HG03432 (cell line): ENCODE data around the gene NRCAM.

ENCODE experiments used
- ATAC-seq: cut with Tn5 transposase; IDR thresholded peaks from one replicate; pipeline ENCODE4 v1.9.1; 2021; ENCODE audit warnings: mild to moderate bottlenecking, moderate library complexity; ENCODE audit not compliant: unreplicated experiment

Gene NRCAM

DNA sequence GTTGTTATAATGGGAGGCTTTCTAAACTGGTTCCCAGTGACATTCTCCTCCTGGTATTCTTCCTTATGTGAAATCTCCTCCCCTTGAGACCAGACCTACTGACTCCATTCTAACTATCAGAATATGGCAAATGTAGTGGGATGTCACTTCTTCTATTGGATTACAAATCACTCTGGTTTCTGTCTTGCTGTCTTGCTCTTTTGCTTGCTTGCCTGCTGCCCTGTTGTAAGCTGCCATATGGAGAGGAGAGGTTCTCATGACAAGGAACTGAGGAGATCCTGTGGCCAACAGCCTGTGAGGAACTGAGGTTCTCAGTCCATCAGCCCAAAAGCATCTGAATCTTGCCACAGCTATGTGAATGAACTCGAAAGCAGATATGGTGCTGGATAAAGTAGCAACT lies 4.7 kb upstream of the NRCAM start:
- no peak for ATAC-seq

DNA sequence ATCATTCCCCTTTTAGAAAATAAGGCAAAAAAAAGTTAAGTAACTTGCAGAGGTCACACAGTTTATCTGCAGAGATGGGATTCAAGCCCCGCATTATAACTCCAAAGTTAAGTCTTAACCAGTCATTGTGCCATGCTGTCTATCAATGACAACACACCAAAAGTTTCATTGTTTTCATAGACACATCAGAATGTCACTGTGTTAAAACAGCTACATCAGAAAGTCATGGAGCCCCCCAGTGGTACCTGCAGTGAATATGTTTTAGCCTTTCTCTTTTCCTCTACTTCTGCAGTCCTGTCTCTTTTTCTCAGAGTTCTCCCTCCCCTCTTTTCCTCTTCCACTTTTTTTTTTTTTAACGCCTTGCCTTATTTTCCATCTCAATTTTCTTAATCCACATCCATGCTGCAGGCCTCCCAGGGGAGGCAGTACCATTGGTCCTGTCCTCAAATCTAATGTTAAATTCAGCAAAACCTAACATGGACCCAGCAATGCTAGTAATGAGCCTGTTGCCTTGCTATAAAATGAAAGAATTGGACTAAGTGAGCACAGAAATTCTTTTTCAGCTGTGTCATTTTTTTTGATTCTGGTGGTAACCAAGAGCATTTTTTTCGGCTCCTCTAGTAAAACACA lies 3.8 kb upstream of the NRCAM start:
- peak; percentile 54 for ATAC-seq

- no peak for ATAC-seq
Observed at GRCh38 chr7:108457871-108458270, 1.6 kb upstream of the NRCAM start.

- no peak for ATAC-seq
Observed at GRCh38 chr7:108456845-108457540, 757 bp upstream of the NRCAM start.

DNA sequence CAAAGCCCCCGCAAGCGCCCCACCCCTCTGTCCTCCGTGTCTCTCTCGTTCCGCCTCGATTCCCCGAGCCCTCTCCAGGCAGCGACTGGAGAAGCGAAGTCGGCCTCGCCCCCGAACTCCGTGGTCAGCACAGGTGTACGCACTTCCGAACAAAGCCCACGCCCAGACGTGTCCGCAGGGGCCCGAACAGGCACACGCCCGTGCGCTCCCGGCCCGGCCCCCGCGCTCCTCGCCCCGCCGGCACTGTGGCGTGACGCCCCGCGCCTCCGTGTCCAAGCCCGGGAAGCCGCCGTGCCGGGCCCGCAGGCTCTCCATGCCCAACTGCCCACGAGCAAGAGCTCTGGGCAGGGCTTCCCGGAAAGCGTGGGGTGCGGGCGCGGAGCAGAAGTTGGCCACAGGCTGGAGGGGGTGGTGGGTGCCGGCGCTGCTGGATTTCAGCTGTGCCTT lies 662 bp downstream of the NRCAM start:
- ATAC-seq = peak; percentile 29

GRCh38 chr7:108454674-108455550 lies 1.3 kb downstream of the NRCAM start:
- no peak for ATAC-seq

GRCh38 chr7:108454317-108454673 lies 1.9 kb downstream of the NRCAM start:
- no peak for ATAC-seq

DNA sequence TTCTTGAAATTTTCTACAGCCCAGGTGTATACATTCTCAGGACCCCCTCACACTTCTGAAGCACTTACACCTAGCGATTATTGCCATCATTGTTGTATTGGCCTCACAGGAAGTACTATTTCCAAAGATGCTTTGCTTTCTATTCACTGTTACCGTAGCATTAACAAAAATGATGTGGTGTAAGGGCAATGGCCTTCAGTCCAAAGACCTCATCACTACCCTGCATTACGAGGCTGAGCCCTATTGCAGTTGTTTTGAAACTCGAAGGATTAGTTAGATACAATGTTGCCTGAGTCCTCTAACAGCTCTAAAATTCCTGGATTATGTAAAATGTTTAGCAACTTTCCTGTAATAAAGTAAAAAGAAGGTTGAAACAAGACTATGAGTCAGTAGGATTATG lies 2.9 kb downstream of the NRCAM start:
- ATAC-seq = no peak

GRCh38 chr7:108452707-108453106 lies 3.5 kb downstream of the NRCAM start:
- peak; percentile 47 for ATAC-seq

GRCh38 chr7:108451296-108451848 lies 4.9 kb downstream of the NRCAM start:
- no peak for ATAC-seq

DNA sequence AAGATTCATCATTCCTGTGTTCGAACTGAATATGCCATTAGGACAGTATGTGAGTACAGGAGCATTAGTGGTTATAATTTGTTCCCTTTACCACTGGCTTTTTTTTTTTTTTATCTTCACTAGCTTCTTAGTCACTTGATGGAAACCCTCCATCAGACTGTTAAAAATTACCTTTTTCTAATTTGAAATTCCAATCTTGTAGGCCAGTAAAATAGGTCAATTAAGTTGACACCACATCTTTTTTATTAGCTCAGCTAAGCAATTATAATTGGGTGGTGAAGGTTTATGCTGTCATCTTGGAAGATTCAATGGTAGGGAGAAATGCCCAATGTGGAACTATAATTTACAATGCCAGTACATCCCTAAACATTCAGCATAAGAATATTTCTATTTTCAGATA lies 6.1 kb downstream of the NRCAM start:
- ATAC-seq = no peak

- no peak for ATAC-seq
Observed at GRCh38 chr7:108449521-108449920, 6.7 kb downstream of the NRCAM start.

DNA sequence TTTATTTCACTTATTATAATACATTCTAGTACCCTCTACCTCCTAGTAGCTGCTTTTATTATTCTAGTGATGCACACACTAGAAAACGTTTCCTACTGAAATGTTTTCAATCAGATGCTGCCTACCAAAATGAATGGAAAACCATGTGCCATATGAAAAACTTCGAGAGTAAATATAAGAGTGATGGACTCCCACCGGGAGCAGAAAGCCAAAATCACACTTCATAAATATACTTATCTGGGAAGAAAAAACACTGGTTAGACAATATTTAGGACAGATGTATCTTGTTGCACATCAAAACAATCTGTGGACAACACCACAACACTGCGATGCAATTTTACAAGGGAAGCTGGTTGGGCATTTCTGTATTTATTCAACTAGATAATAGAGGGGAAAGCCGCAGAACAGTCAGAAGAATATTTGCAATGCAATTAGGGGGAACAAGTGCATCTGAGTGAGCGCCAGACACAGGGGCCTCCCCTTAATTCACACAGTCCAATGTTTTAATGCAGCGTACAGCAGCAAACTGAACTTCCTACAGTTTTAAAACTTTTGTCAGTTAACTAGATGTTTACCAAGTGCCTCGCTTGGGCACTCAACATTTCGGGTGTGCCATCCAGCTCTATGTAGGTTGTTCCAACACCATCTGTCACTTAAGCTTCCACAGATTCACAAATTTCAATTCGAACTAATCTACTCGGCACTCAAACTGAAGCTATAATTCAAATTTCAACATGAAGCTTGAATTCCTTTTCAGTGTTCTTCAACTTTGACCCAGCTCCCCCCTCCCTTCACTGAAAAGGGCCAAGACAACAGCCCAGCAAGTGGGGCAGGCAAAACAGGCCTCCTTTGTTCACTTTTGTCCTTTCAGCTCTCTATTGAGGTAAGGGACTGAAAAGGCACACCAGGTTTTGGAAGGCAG lies 7.4 kb downstream of the NRCAM start:
- no peak for ATAC-seq

GRCh38 chr7:108442039-108442568 lies 14.1 kb downstream of the NRCAM start:
- peak; percentile 45 for ATAC-seq

GRCh38 chr7:108441392-108441955 lies 14.8 kb downstream of the NRCAM start:
- no peak for ATAC-seq

- no peak for ATAC-seq
Observed at GRCh38 chr7:108440613-108441012, 15.6 kb downstream of the NRCAM start.

- ATAC-seq = no peak
Observed at GRCh38 chr7:108436906-108437305, 19.3 kb downstream of the NRCAM start.

GRCh38 chr7:108434010-108434409 lies 22.2 kb downstream of the NRCAM start:
- no peak for ATAC-seq

DNA sequence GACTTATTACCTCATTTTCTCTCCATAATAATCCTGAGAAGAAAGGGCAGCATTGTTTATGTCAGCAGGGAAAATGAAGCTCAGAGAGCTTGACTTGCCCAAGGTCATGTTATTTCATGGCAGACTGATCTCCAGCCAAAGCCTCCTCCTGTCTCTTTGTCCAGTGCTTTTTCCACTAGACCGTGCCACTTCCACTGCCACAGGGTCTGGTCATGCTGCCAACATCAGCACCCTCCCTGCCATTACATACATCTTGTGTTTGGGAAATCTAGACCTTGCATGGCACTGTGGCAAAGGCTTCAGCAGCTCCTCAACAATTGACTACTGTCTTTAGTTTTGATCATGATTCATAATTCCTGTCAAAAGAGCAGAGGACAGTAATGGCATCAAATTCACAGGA lies 25.1 kb downstream of the NRCAM start:
- ATAC-seq = no peak

DNA sequence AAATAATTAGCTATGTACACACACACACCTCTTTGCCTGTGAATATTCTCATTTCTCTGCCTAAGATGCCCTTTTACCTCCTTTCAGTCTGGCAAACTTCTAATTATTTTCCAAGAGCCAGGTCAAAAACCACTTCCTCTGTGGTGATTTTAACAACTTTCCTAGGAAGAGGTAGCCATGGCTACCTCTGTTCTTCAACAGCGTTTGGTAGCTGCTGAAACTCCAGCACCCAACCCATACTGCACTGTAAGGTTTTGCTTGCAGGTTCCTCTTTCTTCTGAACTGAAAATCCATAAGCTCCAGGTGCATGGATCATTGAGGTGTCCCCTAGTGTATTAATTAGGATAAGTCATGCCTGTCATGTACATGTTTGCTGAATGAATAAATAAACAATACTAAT lies 25.6 kb downstream of the NRCAM start:
- no peak for ATAC-seq
